GM15510 (cell line): ENCODE measurements around the gene HSD3B2.

ENCODE experiments used
- POLR2A ChIP-seq: IDR thresholded peaks from 3 replicates; pipeline ENCODE4 v1.6.1; 2011; ENCODE audit warnings: borderline replicate concordance; ENCODE audit not compliant: insufficient read length; ENCODE audit errors: extremely low read depth

Gene HSD3B2

GRCh38 chr1:119435052-119435451 is 20.1 kb downstream of the HSD3B2 start:
- TF ChIP-seq POLR2A: no peak

GRCh38 chr1:119438761-119439160 is 23.8 kb downstream of the HSD3B2 start:
- no peak for TF ChIP-seq POLR2A

GRCh38 chr1:119440721-119441307 is 25.9 kb downstream of the HSD3B2 start:
- TF ChIP-seq POLR2A: no peak

- no peak for TF ChIP-seq POLR2A
These were observed 27.8 kb downstream of the HSD3B2 start for GRCh38 chr1:119442756-119443155.

- TF ChIP-seq POLR2A: no peak
These were observed 31.4 kb downstream of the HSD3B2 start for GRCh38 chr1:119446321-119446720.

- no peak for TF ChIP-seq POLR2A
These were observed 32.6 kb downstream of the HSD3B2 start for GRCh38 chr1:119447344-119448126.

- no peak for TF ChIP-seq POLR2A
These were observed 33.2 kb downstream of the HSD3B2 start for GRCh38 chr1:119448127-119448511.

- TF ChIP-seq POLR2A: no peak
These were observed 35.0 kb downstream of the HSD3B2 start for GRCh38 chr1:119449971-119450370.

GRCh38 chr1:119451158-119451557 is 36.2 kb downstream of the HSD3B2 start:
- no peak for TF ChIP-seq POLR2A

- TF ChIP-seq POLR2A: no peak
These were observed 37.1 kb downstream of the HSD3B2 start for GRCh38 chr1:119452091-119452490.

- no peak for TF ChIP-seq POLR2A
These were observed 38.1 kb downstream of the HSD3B2 start for GRCh38 chr1:119453021-119453420.

GRCh38 chr1:119462964-119463363 is 48.0 kb downstream of the HSD3B2 start:
- no peak for TF ChIP-seq POLR2A

GRCh38 chr1:119463569-119463968 is 48.6 kb downstream of the HSD3B2 start:
- TF ChIP-seq POLR2A: no peak

GRCh38 chr1:119466445-119466844 is 51.5 kb downstream of the HSD3B2 start:
- TF ChIP-seq POLR2A: no peak

GRCh38 chr1:119467219-119467618 is 52.3 kb downstream of the HSD3B2 start:
- TF ChIP-seq POLR2A: no peak
